Iris pigment epithelial cell (primary cell): ENCODE data around the gene TPPP2.

Experiments
- DNase-seq: peaks from one replicate; pipeline ENCODE4 v3.0.0-alpha.2; 2011; ENCODE audit warnings: low read depth

TPPP2 gene

GRCh38 chr14:21017528-21018245 lies 12.3 kb upstream of the TPPP2 start:
- no peak for DNase-seq

GRCh38 chr14:21018286-21018685 lies 11.7 kb upstream of the TPPP2 start:
- no peak for DNase-seq

DNA sequence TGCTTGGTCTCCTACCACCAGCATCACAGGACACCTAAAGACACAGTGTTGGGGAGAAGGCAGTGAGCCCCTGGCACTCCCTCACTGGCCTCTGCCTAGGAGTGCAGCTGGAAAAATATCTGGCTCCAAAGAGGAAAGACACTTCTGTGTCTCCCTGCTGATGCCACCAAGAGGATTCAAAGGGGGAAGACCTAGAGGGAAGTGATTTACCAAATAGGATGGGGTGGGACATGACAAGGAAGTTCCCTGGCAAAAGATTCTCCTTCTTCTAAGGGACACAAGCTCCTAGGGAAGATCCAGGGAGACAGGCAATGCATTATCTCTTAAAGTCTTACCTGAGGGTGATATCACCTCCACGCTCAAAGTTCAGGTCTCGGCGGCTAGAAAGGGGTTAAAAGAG lies 11.2 kb upstream of the TPPP2 start:
- no peak for DNase-seq

GRCh38 chr14:21019366-21019765 lies 10.7 kb upstream of the TPPP2 start:
- no peak for DNase-seq

GRCh38 chr14:21020977-21021545 lies 9.0 kb upstream of the TPPP2 start:
- DNase-seq, result no peak

DNA sequence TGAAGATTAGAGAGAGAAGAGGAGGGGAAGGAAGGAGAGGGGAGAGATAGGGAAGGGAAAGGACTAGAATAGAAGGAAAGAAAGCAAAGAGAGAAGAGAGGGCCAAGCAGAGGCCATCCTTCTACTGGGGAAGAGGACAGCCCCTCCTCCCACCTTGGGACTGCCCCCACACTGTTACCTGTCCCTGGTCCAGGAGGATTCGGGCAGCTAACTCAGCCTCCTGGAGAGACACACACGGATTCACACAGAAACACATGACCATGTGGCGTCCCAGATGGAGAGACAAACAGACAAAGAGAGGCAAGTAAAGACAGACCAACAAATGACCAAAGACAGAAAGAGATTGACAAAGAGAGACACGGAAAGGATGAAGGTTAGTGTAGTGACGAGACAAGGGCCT lies 7.3 kb upstream of the TPPP2 start:
- DNase-seq, result no peak

DNA sequence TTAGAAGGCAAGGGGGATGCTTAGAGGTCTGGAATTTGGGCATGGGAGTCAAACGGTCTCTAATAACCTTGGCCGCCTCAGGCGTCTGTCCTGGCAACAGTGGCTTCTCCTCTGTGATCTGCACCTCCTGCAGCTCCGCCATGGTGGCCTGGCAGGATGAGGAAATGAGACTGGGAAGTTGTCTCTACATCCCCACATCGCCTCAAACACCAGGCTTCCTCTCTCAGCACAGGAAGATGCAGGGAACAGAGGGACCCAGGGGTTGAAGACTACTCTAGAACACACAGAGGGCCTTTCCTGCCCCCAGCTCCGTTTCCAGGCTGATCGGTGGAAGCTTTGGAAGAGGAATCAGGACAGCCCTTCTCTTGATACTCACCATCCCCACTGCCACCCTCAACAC lies 6.8 kb upstream of the TPPP2 start:
- DNase-seq, result no peak

DNA sequence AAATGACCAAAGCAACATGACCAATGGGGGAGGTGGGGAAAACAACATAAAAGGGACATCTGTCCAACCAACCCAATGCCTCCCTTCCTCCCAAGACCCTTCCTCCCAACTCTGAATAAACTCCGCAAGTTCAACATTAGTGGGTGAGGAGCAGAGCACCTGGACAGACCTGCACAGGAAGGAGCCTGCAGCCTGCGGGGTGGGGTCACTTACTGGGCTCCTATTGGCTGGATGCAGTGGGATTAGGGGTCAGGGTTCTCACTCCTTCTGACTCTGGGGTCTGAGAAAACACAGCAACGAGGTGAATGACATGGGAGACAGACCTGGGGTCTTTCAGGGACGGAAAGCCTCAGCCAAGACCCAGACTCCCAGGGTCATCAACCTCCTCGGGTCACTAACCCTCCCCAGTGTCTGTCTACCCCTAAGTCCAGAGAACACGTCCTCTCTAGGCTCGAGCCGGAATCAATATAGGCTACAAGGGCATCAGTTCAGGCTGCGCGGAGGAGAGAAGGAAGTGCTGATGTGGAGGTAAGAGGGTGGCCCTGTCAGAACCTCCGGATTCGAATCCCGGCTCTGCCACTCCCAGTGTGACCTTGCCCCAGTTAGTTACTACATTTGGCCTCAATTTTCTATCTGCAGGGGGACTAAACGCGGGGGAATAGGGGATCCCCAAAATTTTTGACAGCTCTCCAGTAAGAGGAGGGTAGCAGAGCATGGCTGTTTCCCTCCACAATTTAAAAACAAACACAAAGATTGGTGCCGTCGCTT lies 6.0 kb upstream of the TPPP2 start:
- DNase-seq, result no peak

DNA sequence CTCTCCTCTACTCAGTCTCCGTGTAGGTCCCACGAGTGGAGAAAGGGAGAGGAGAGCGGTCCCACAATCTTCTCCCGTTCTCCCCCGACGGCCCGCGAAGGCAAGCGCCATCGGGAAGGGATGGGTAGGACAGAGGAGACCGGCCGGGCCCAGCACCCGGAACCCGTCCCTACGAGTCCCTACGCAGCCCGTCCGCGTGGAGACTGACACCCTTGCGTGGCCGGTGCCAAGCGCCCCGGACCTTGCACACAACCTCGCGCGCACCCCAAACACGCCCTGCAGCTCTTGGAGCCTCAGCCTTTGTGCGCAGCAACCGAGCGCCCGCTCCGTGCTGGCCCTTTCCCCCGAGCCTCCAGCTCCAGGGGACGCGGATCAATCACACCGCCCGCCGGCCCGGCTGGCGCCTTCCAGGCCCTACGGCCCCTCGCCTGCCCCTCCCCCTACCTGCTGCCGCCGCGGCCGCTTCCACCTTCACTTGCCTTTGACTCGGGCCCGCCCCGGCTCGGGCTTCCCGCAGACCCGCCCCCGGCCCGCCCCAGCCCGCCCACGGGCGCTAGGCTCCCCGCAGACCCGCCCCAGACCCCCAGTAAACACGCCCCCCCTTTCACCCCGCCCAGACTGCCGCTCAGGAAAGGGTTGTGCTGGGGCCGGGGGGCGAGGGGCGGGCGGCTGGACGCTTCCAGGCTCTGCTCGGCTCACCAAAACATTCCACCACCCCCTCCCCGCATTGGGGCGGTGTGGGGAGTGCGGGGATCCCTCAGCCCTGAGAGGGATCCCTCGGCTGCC lies 5.2 kb upstream of the TPPP2 start, which contains the start of gene NDRG2:
Gene NDRG2 (minus strand): TSS at position 477 of the 786 bp plus-strand sequence. CDS start 1,746 bp downstream, outside the sequence.
- peak; percentile 12 for DNase-seq

- no peak for DNase-seq
These were observed 4.4 kb upstream of the TPPP2 start for GRCh38 chr14:21025371-21026273.

DNA sequence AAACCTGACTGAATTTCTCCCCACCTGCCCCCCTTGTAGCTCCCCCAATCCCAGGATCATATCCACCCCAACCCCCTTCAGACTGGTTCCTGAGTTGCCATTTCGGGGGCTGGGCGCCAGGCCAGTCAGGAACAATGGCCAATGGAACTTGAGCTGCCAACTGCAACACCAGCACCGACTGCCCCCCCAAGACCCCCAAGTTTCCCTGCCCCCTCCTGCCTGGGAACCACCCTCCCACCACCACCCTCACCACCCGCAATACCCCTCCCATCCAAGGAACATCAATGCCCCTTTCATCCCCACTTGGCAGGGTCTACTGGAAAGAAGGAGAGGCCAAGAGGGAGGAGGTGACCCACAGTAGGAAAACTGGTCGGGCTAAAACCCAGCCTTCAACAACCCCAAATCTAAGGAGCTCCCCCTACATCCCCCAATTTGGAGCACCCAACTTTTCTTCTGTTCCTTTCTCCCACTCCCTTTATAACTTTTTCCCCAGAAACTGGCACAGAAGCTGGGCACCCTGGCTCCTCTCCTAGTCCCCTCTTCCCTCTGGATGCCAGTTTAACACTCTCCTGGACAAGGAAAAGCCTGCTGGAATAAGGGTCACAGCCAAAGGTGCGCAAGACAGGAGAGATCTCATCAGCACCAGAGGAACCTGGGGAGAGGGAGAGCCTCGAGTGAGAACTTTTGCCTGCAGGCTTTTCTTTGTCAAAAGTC lies 3.6 kb upstream of the TPPP2 start:
- no peak for DNase-seq

DNA sequence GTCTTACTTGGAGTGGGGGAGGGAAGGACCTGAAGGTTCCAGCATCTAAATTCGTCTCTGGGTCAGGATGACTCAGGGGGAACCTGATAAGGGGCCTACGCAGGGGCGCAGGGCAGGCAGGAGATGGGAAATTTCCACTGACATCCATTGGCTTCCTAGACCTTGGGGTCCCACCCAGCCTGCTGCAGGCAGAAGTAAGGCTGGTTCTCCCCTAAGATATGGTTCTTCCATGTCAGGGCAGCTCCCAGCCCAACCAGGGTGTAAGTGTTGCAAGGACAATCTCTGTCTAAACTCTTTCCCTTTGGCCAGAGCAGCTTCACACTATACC lies 3.1 kb upstream of the TPPP2 start:
- DNase-seq, result no peak

DNA sequence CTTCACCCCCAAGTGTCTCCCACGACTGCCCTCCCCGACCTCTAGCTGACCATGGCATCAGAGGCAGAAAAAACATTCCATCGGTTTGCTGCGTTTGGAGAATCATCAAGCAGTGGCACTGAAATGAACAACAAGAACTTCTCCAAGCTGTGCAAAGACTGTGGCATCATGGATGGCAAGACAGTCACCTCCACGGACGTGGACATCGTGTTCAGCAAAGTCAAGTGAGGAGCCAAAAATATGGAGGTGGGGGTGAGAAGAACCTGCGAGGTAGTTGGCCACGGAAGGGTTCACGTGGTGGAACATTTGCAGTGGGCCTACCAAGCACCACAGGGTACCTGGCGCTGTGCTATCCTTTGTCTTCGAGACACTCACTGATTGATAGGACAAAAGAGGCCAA lies 514 bp downstream of the TPPP2 start:
- no peak for DNase-seq

GRCh38 chr14:21032326-21033132 lies 2.5 kb downstream of the TPPP2 start:
- DNase-seq, result no peak

DNA sequence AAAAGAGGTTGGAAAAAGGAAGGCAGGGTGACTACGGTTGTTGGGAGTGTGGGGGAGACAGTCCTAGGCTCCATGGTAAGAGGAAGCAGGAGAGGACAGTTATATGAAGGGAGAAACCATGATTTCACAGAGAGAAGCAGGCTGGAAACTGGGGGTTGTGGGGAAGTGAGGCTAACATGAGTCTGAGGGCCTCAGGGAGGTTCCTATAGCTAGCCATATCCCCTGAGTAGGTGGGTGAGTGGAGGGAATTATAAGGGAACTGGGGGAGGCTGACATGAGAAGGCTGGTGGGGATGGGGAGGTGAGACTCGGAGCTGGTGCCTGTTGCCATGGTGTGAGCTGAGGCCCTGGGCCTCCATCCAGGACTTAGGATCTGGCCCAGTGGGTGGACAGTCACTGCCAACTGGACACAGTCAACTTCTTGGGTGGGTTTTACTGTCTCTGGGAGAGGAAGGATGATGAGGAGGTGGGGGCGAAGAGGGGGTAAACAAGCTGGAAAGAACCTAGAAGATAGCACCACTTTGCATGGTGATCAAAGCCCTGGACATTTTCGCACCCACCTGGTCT lies 3.2 kb downstream of the TPPP2 start:
- no peak for DNase-seq

DNA sequence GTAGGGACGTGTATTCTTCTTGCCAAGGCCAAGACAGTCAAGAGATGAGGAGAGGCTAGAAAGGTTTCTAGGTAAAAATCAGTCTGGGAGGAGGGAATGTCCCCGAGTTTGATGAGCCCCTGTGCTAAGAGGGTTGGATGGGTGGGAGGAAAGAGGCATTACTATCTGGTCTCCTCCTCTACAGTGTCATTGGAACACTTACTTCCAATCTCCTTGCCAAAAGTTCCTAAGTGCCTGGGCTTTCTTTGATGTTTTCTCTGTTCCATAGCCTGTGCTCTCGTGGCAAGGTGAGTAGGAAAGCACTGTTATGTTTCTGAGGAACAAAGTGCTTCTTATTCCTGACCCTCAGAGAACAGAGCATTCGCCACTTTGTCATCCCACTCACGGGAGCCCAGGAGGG lies 4.7 kb downstream of the TPPP2 start, which contains the start of gene RNASE13:
Gene RNASE13 (minus strand): TSS at position 101 of the 400 bp plus-strand sequence. CDS start 519 bp downstream, outside the sequence.
- no peak for DNase-seq

DNA sequence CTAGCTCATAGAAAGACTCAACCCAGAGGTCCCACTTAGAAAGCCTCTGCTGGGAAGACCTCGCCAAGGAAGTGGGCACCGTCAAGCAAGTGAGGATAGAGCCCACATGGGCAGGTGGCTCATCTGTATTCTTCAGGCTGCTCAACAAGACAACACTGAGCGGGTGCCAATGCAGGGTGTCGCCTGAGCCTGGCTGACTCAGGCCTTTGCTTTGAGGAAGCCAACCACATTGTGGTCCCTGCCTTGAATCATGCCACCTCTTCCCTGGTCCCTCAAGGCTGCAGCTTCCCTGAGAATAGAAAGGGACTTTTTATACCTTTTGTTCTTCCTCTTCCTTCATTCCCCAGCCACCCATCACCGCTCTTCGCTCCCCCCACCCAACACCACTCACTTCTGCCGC lies 6.7 kb downstream of the TPPP2 start:
- no peak for DNase-seq

GRCh38 chr14:21037156-21037555 lies 7.1 kb downstream of the TPPP2 start:
- no peak for DNase-seq
